NCI-H2196 (cell line): ENCODE measurements around the gene NAGS.
"Not testable (repeated sequence)": the region's sequence is repeated elsewhere in the genome, so short reads cannot be mapped to it uniquely, and the experiment has no call there.

Source experiments
- DNase-seq: peaks from one replicate; lab custom pipeline; 2025; ENCODE audit not compliant: unreplicated experiment; lab: John Stamatoyannopoulos, UW

NAGS gene

DNA sequence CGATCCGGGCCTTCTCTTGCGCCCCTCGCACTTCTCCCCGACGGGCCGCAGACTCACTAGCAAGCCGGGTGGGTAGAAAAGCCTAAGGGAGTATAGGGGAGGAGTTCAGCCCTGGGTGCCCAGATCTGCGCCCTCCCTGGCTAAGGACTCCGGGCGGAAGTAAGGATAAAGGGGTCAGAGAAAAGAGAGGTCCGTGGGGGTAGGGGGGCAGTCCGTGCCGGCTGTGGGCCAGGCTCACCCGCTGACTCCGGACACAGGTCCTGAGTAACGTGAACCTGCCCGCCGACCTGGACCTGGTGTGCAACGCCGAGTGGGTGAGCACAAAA lies 1.8 kb downstream of the NAGS start:
- no peak for DNase-seq

DNA sequence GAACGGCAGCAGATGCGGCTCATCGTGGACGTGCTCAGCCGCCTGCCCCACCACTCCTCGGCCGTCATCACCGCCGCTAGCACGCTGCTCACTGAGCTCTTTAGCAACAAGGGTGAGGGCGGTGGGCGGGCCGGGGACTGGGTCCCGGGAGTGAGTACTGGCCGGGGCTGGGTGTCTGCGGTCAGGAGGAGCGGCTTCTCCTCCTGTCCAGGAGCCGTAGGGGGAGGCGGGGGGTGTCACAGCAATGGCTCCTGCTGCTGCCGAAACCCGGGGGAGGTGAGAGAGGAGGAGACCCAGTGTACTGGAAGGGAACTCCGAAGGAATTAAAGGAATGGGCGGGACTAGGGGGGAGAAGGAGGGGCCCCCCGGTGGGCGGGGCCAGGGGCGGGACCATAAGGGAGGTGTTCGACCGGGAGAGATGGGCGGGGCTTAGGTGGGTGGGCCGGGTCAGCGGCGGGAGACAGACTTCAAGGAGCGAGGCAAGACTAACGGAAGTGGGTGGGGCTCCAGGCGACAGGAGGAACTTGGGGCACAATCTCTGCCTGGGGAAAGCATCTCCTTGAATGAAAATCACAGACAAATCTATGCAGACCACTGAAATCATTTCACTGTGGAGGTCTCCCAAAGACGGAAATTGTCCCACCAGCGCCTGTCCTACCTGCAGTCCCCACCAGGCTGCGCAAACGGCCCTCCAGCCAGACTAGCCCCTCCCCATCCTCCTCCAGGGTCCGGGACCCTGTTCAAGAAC lies 2.4 kb downstream of the NAGS start:
- DNase-seq = peak; percentile 96

DNA sequence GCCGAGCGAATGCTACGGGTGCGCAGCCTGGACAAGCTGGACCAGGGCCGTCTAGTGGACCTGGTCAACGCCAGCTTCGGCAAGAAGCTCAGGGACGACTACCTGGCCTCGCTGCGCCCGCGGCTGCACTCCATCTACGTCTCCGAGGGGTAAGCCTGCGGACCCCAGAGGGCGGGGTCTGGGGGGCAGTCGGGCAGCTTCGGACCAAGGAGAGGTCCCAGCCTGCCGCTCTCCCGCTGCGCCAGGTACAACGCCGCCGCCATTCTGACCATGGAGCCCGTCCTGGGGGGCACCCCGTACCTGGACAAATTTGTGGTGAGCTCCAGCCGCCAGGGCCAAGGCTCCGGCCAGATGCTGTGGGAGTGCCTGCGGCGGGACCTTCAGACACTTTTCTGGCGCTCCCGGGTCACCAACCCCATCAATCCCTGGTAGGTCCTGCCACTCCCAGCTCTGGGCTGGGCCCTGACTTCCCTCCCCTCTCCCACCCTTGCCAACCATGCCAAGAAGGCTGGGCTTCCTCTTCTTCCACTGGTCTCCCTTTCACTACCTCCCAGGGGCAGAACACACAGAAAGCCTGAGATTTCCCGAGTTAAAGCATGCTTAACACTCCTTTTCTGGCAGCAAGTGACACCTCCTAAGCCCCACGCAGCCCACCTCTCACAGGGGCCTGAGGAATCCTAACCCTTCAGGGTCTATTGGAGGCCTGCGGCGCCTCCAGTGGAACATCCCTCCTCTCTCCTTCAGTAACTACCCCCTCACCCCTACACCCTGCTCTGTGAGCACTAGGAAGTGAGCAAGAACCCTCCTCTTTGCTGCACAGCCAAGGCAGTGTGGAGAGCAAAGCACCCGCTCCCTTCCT lies 3.2 kb downstream of the NAGS start:
- DNase-seq = no peak

DNA sequence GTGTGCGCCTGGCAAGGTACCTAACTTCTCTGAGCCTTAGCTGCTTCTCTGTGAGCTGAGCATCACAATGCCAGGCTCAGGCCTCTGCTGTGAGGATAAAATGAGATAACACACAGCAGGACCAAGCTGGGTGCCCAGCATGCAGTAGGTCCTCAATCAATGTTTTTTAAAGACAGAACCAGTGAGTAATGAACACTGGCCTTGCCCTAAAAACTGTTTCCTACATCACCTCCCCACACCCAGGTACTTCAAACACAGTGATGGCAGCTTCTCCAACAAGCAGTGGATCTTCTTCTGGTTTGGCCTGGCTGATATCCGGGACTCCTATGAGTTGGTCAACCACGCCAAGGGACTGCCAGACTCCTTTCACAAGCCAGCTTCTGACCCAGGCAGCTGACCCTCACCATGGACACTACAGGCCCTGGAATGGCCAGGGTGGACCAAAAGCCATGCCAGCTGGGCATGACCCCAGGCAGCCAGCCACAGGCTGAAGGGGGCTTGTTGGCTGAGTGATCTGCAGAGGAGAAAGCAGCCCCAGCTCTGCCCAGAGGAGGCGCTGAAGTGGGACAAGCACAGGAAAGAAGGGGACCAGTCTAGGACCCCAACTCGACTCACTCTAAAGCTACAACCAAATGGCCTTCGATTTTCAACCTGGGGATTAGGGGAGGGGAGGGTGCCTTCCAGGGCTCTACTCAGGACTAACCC lies 3.9 kb downstream of the NAGS start:
- no peak for DNase-seq

- no peak for DNase-seq
These were observed 6.7 kb downstream of the NAGS start for GRCh38 chr17:44010966-44011647.

DNA sequence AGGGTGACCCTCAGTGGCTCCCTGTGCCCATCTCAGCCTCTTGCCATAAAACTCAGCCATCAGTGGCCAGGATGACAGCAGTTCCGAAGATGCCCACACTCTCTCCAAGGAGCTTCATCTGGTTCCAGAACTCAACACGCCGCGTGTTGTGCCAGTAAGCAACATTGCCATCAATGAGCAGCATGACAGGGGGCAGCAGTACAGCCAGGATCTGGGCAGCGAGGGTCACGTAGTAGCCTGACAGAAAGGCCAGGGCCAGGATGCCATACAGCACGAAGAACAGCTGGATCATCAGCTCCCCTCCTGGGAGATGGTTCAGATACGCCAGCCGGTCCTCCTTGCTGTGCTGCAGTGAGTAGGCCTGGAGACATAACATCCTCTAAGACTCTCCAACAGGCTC lies 7.5 kb downstream of the NAGS start:
- no peak for DNase-seq

DNA sequence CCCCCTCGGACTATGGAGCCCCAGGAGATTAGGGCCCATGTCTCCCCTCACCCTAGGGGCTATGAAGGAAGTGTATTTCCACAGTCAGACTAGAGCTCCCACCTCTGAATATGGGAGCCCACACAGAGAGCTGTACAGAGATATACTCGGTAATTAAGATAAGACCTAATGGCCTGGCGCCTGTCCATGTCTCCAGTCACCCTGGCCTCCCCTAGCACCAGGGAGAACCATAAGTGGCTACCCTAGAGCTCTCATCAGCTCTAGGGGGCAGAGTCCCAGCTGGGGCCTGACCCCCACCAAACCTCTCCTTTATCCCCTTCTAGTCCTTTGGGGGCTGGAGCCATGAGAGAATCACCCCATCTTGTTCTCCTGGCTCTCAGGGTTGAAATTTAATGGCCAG lies 8.0 kb downstream of the NAGS start:
- DNase-seq = no peak

- DNase-seq = no peak
These were observed 8.5 kb downstream of the NAGS start for GRCh38 chr17:44012874-44013273.

DNA sequence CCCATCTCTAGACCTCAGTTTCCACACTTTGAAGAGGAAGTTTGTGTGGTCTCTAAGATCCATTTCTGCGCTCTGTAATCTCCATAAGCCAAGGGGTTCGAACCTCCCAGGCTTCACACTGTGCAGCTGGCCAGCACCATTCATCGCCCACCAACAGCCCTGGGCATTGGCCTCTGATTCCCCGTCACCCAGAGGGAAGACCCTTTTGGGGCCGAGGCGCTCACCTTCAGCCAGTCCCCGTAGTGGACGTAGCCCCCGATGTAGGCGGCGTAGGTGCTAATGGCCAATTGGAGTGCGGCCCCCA lies 9.7 kb downstream of the NAGS start:
- DNase-seq = no peak

GRCh38 chr17:44014437-44015172 lies 10.2 kb downstream of the NAGS start, which contains the start of gene TMEM101:
Gene TMEM101, minus strand, starts transcription at chr17:44014963. Its CDS starts 11 bp downstream, at chr17:44014952.
- peak; percentile 92 for DNase-seq

DNA sequence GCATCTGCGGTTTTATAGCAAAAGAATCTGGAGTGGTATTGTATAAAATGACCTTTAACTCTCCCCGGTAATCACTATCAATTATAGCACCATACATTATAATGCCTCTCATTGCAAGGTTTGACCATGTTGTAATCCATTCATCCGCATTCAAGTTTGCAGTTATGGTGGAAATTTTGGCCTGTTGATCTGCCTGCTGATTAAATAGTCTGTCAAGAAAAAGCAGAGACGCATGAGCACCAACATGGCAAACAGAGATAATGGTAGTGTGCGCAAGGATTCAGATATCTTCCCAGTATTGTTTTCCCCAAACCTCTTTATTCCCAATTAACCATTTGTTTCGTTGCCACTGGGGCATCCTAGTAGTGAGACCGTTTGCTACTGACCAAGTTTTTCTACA lies 16.8 kb downstream of the NAGS start:
- not testable (repeated sequence) for DNase-seq

GRCh38 chr17:44022246-44022645 lies 17.8 kb downstream of the NAGS start:
- no peak for DNase-seq

GRCh38 chr17:44023545-44024270 lies 19.3 kb downstream of the NAGS start:
- DNase-seq = peak; percentile 53

DNA sequence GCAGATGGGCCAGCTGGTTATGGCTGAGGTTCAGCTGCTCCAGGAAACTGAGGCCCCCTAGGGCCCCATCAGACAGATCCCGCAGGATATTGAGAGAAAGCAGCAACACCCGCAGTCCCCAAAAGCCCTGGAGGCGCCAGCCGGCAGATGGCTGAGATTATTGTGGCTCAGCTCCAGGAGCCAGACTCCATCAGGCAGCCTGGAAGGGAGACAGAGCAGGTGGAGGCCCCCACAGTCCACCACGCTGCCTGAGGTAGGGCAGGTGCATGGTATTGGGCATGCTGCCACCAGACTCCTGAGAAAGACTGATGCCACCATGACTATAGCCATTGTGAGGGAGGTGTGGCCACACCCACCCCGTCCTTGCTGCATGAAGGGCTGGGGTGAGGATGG lies 19.8 kb downstream of the NAGS start:
- peak; percentile 94 for DNase-seq

DNA sequence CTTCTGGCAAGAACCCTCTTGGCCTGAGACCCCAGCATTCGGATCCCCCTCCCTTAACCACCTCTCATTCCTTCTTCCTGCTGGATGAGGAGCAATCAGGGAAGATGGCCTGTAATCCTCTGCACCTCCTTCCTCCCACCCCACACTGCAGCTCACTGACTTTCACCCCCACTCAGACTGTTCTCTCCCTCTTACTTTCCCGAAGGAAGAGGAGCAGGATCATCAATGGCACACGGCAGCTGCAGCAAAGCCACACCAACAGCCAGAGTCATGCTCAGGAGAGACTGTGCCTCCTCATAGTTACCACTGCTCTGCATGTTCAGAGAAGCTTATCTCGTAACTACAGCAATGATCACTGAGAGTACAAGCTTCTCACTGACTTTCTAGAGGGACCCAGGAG lies 20.4 kb downstream of the NAGS start:
- no peak for DNase-seq

GRCh38 chr17:44029736-44030135 lies 25.3 kb downstream of the NAGS start:
- no peak for DNase-seq

GRCh38 chr17:44030482-44030881 lies 26.1 kb downstream of the NAGS start:
- DNase-seq = no peak

DNA sequence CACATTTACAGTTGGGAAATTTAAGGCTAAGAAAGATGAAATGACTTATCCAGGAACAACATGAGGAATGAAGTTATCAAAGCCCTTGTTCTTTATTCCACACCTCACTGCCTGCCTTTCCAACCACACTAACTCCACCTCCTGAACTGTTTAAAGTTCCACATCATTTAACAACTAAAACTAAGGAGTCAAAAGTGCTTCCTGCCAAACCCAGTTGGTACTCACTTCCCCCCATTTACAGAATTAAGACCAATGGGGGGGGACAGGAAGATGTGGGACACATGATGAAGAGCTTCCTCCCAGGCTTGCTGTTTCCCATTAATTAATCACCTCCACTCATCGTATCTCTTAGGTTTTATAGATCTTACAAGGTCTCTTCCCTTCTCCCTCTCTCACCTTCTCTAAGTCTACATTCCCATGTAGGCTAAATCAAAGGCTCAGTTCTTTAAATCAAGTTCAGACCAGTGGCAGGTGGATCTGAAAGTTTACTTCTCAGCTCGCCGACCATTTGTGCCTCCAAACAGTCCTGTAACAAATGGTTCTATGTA lies 29.5 kb downstream of the NAGS start:
- no peak for DNase-seq

GRCh38 chr17:44034688-44035087 lies 30.3 kb downstream of the NAGS start:
- not testable (repeated sequence) for DNase-seq

- no peak for DNase-seq
These were observed 33.0 kb downstream of the NAGS start for GRCh38 chr17:44037471-44037870.
